ENCODE measurements around the gene SPNS1. TPM values are rescaled to one million over a fixed set of nuclear protein-coding genes. Genes with fewer than 3 reads are reported as not detected.

The SPNS1 gene
- total RNA-seq, 1 experiment from 2014 or later: 72.0 TPM

- BruUV-seq (replicated peaks): no TSS peak
- Histone ChIP-seq H3K9me3 (ENCODE audit: insufficient read depth, low read depth) (no peaks in the 10 kb centered on the region), H3K4me1 (replicated peaks; ENCODE audit: insufficient read depth) (no peaks in the 10 kb centered on the region), H4K20me1 (ENCODE audit: insufficient read depth) (no peaks in the 10 kb centered on the region), H3K4me3 (no peak within 1 kb of the TSS), H3K27ac (no peak within 1 kb of the TSS), H3K27me3 (ENCODE audit: insufficient read depth, low read depth) (no peaks in the 10 kb centered on the region), H3K79me2 (ENCODE audit: low read depth) (no peaks in the 10 kb centered on the region), H3F3A (ENCODE audit: insufficient read depth, low read depth) (peaks cover 17% of the 10 kb centered on the region; the same call in 1 of the 2 replicates), H3K9me2 (ENCODE audit: insufficient read depth) (no peaks in the 10 kb centered on the region), H3K36me3 (ENCODE audit: low read depth) (no peaks in the 10 kb centered on the region), H2AFZ (no peak within 1 kb of the TSS), H3K4me2 (no peak within 1 kb of the TSS)
- DNase-seq: no peak
- intact Hi-C loops (cut with micrococcal nuclease; ENCODE audit: unreplicated experiment): no loop called here
- CTCF ChIA-PET: interaction anchor here (0.6 kb wide), 1 partner anchor 11 kb away, joined by 3 read pairs; no protein-coding TSS in a partner anchor
- POLR2A ChIA-PET (ENCODE audit: unreplicated experiment): interaction anchor here (0.7 kb wide), 1 partner anchor 314 kb away, joined by 6 read pairs; no protein-coding TSS in a partner anchor
- TF ChIP-seq EZH2 (IDR thresholded peaks at IDR 0.05; ENCODE audit: low read depth): no peak
- no peak for TF ChIP-seq CTCF (conservative IDR thresholded peaks at IDR 0.05)
These were observed 42.8 kb upstream of the SPNS1 start, which contains the start of gene CD19 for GRCh38 chr16:28931801-28932225. CD19 (plus strand) TSS chr16:28931971; CDS start chr16:28932001, 30 bp downstream.

GRCh38 chr16:28932339-28933141 is 42.0 kb upstream of the SPNS1 start:
- intact Hi-C loops (cut with micrococcal nuclease; ENCODE audit: unreplicated experiment): no loop called here
- Histone ChIP-seq H3K9me2 (ENCODE audit: insufficient read depth) (no peaks in the 10 kb centered on the region), H3K4me3 (no peak overlapping the region), H3K79me2 (ENCODE audit: low read depth) (no peaks in the 10 kb centered on the region), H2AFZ (no peak overlapping the region), H3K4me1 (replicated peaks; ENCODE audit: insufficient read depth) (no peaks in the 10 kb centered on the region), H3K4me2 (no peak overlapping the region), H3K9me3 (ENCODE audit: insufficient read depth, low read depth) (no peaks in the 10 kb centered on the region), H3K36me3 (ENCODE audit: low read depth) (no peaks in the 10 kb centered on the region), H3F3A (ENCODE audit: insufficient read depth, low read depth) (peaks cover 17% of the 10 kb centered on the region; the same call in 1 of the 2 replicates), H4K20me1 (ENCODE audit: insufficient read depth) (no peaks in the 10 kb centered on the region), H3K27me3 (ENCODE audit: insufficient read depth, low read depth) (no peaks in the 10 kb centered on the region), H3K27ac (no peak overlapping the region)
- TF ChIP-seq EZH2 (IDR thresholded peaks at IDR 0.05; ENCODE audit: low read depth): no peak
- no peak for TF ChIP-seq CTCF (conservative IDR thresholded peaks at IDR 0.05)
- DNase-seq: no peak
- ChIA-PET POLR2A (ENCODE audit: unreplicated experiment) (no interaction called here), CTCF (no interaction called here)
- no TSS peak for BruUV-seq (replicated peaks)

- no peak for DNase-seq
- H3K4me3 ChIP-seq: no peak overlapping the region
- intact Hi-C loops (cut with micrococcal nuclease; ENCODE audit: unreplicated experiment): no loop called here
- BruUV-seq (replicated peaks): no TSS peak
- H3K9me3 ChIP-seq (ENCODE audit: insufficient read depth, low read depth): no peaks in the 10 kb centered on the region
- H3K79me2 ChIP-seq (ENCODE audit: low read depth): no peaks in the 10 kb centered on the region
- no peak overlapping the region for H2AFZ ChIP-seq
- H3K4me1 ChIP-seq (replicated peaks; ENCODE audit: insufficient read depth): no peaks in the 10 kb centered on the region
- H3K27ac ChIP-seq: no peak overlapping the region
- no peaks in the 10 kb centered on the region for H4K20me1 ChIP-seq (ENCODE audit: insufficient read depth)
- CTCF ChIA-PET: no interaction called here
- H3K27me3 ChIP-seq (ENCODE audit: insufficient read depth, low read depth): no peaks in the 10 kb centered on the region
- H3F3A ChIP-seq (ENCODE audit: insufficient read depth, low read depth): peaks cover 17% of the 10 kb centered on the region; the same call in 1 of the 2 replicates
- no peak overlapping the region for H3K4me2 ChIP-seq
- no peak for TF ChIP-seq EZH2 (IDR thresholded peaks at IDR 0.05; ENCODE audit: low read depth)
- TF ChIP-seq CTCF (conservative IDR thresholded peaks at IDR 0.05): no peak
- no peaks in the 10 kb centered on the region for H3K36me3 ChIP-seq (ENCODE audit: low read depth)
- H3K9me2 ChIP-seq (ENCODE audit: insufficient read depth): no peaks in the 10 kb centered on the region
- POLR2A ChIA-PET (ENCODE audit: unreplicated experiment): no interaction called here
These were observed 41.4 kb upstream of the SPNS1 start for GRCh38 chr16:28933171-28933570.

Data from PC-9 (cell line).